Measurements from ENCODE around the gene BBLN. TPM values are rescaled to one million over a fixed set of nuclear protein-coding genes. Genes with fewer than 3 reads are reported as not detected.
A peak's percentile ranks its signal among the peaks of the same experiment; 100 is the strongest.

The BBLN gene
- total and polyA plus RNA-seq, 4 donors: 13.4 to 42.1 (median 32.3) TPM

GRCh38 chr9:128160603-128160987, 530 bp downstream of the BBLN start:
- H3K27me3 ChIP-seq (ENCODE audit: control insufficient read depth in 4 of 4, insufficient read depth in 4 of 4, low read length in 3 of 4): no peaks in the 10 kb centered on the region
- no peak for DNase-seq (ENCODE audit: low spot score)
- H3K4me3 ChIP-seq (ENCODE audit: low read depth in 1 of 3, low read length in 3 of 3): peak overlapping the region; percentile 58 to 81 (median 61)
- H3K9ac ChIP-seq (ENCODE audit: low read depth in 1 of 2, low read length in 2 of 2): no peak overlapping the region
- TF ChIP-seq CTCF (IDR thresholded peaks at IDR 0.05; ENCODE audit: low read depth, low read length, missing input control): no peak
- H3K4me1 ChIP-seq (ENCODE audit: control insufficient read depth in 4 of 4, insufficient read depth in 4 of 4, low read length in 3 of 4): peaks cover 3 to 16% (median 7%) of the 10 kb centered on the region in 4 donors
- peaks cover 0 to 14% (median 3%) of the 10 kb centered on the region in 4 donors for H3K36me3 ChIP-seq (ENCODE audit: control insufficient read depth in 4 of 4, insufficient read depth in 3 of 4, low read depth in 1 of 4, low read length in 3 of 4)
- 2% methylated on average over 23 of the region's 23 CpGs for WGBS
- H3K27ac ChIP-seq (ENCODE audit: low read depth in 1 of 2, low read length in 2 of 2): peak overlapping the region in 1 of 2 donors; percentile 44
- no peaks in the 10 kb centered on the region for H3K9me3 ChIP-seq (ENCODE audit: control insufficient read depth in 4 of 4, low read length in 3 of 4)

- peaks cover 0 to 16% (median 7%) of the 10 kb centered on the region in 4 donors for H3K36me3 ChIP-seq (ENCODE audit: control insufficient read depth in 4 of 4, insufficient read depth in 3 of 4, low read depth in 1 of 4, low read length in 3 of 4)
- peak overlapping the region in 1 of 2 donors; percentile 31 for H3K9ac ChIP-seq (ENCODE audit: low read depth in 1 of 2, low read length in 2 of 2)
- no peak overlapping the region for H3K27ac ChIP-seq (ENCODE audit: low read depth in 1 of 2, low read length in 2 of 2)
- no peaks in the 10 kb centered on the region for H3K9me3 ChIP-seq (ENCODE audit: control insufficient read depth in 4 of 4, low read length in 3 of 4)
- no peaks in the 10 kb centered on the region for H3K27me3 ChIP-seq (ENCODE audit: control insufficient read depth in 4 of 4, insufficient read depth in 4 of 4, low read length in 3 of 4)
- WGBS: 96% methylated on average over 13 of the region's 13 CpGs
- TF ChIP-seq RAD21 (IDR thresholded peaks at IDR 0.05) (no peak), FOXA1 (IDR thresholded peaks at IDR 0.05) (no peak), REST (IDR thresholded peaks at IDR 0.05) (no peak), ZBTB33 (IDR thresholded peaks at IDR 0.05) (no peak)
- peaks cover 3 to 16% (median 7%) of the 10 kb centered on the region in 4 donors for H3K4me1 ChIP-seq (ENCODE audit: control insufficient read depth in 4 of 4, insufficient read depth in 4 of 4, low read length in 3 of 4)
- H3K4me3 ChIP-seq (ENCODE audit: low read depth in 1 of 3, low read length in 3 of 3): no peak overlapping the region
- no peak for DNase-seq (ENCODE audit: low spot score)
These were observed 1.3 kb downstream of the BBLN start for GRCh38 chr9:128161215-128161902.

- TF ChIP-seq GABPA (IDR thresholded peaks at IDR 0.05 in 1 of 2, conservative IDR thresholded peaks at IDR 0.05 in 1 of 2) (no peak), EGR1 (IDR thresholded peaks at IDR 0.05; ENCODE audit: low read depth in 2 of 2) (no peak), ATF3 (IDR thresholded peaks at IDR 0.05) (no peak), NR2F2 (IDR thresholded peaks at IDR 0.05) (no peak), YY1 (IDR thresholded peaks at IDR 0.05) (no peak), FOXA1 (IDR thresholded peaks at IDR 0.05) (no peak), RXRA (IDR thresholded peaks at IDR 0.05) (no peak)
- Histone ChIP-seq H3K9me3 (ENCODE audit: control insufficient read depth in 4 of 4, low read length in 3 of 4) (no peaks in the 10 kb centered on the region), H3K36me3 (ENCODE audit: control insufficient read depth in 4 of 4, insufficient read depth in 3 of 4, low read depth in 1 of 4, low read length in 3 of 4) (peaks cover 5 to 26% (median 15%) of the 10 kb centered on the region in 4 donors), H3K4me1 (ENCODE audit: control insufficient read depth in 4 of 4, insufficient read depth in 4 of 4, low read length in 3 of 4) (peaks cover 3 to 16% (median 7%) of the 10 kb centered on the region in 4 donors), H3K4me3 (ENCODE audit: low read depth in 1 of 3, low read length in 3 of 3) (no peak overlapping the region), H3K27ac (ENCODE audit: low read depth in 1 of 2, low read length in 2 of 2) (no peak overlapping the region), H3K27me3 (ENCODE audit: control insufficient read depth in 4 of 4, insufficient read depth in 4 of 4, low read length in 3 of 4) (no peaks in the 10 kb centered on the region), H3K9ac (ENCODE audit: low read depth in 1 of 2, low read length in 2 of 2) (no peak overlapping the region)
- no peak for DNase-seq (ENCODE audit: low spot score)
- 92% methylated on average over 10 of the region's 10 CpGs for WGBS
These were observed 2.4 kb downstream of the BBLN start for GRCh38 chr9:128162215-128163026.

Data from liver (tissue), 9 donors.